Activated CD4-positive, alpha-beta T cell treated with anti-CD3 and anti-CD28 coated beads, Interleukin-10, Interleukin-2, amounts not matched to agents 100 ng/mL and 50 ng/mL, durations not matched to agents 16 hours and 8 hours (primary cell): ENCODE measurements around the gene NATD1.

ENCODE experiments used
- DNase-seq: peaks from one replicate; pipeline ENCODE4 v3.0.0-alpha.2; 2020

Gene NATD1, protein sequence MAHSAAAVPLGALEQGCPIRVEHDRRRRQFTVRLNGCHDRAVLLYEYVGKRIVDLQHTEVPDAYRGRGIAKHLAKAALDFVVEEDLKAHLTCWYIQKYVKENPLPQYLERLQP

DNA sequence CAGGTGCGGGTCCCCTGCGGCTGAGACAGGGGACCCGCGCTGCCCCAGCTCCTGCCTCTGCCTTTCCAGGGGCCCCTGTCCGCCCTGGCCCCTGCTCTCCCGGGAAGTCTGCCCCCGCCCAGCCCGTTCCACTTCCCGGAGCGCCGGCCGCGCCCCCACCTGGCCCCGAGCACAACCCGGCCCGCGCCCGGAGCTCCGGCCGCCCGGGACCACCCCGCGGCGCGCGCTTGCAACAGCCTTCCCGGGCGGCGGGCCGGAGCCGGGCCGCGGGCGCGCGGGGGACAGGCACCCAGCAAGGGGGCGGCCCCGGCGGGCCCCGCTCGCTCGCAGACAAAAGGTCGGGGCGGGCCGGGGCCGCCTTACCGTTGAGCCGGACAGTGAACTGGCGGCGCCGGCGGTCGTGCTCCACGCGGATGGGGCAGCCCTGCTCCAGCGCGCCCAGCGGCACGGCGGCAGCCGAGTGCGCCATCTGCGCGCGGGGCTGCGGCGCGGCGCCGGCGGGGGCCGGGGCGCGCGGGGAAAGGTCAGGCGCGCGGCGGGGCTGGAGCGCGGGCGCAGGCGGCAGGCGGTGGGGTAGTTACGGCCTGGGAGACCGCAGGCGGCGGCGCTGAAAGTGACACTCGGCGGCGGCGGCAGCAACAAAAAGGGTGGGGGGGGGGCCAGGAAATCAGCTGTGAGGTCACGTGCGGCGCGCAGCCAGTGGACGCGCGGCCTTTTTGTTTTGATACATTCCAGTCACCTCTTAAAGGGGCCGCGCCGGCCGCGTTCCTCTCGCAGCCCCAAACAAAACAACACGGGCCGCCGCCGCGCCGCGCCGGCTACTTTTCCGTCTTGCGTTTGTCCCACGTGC is at the start of gene NATD1:
TSS of gene NATD1 (minus strand) at position 615 of the 850 bp plus-strand sequence. CDS start at position 469, 146 bp downstream.
- DNase-seq: peak; percentile 78

DNA sequence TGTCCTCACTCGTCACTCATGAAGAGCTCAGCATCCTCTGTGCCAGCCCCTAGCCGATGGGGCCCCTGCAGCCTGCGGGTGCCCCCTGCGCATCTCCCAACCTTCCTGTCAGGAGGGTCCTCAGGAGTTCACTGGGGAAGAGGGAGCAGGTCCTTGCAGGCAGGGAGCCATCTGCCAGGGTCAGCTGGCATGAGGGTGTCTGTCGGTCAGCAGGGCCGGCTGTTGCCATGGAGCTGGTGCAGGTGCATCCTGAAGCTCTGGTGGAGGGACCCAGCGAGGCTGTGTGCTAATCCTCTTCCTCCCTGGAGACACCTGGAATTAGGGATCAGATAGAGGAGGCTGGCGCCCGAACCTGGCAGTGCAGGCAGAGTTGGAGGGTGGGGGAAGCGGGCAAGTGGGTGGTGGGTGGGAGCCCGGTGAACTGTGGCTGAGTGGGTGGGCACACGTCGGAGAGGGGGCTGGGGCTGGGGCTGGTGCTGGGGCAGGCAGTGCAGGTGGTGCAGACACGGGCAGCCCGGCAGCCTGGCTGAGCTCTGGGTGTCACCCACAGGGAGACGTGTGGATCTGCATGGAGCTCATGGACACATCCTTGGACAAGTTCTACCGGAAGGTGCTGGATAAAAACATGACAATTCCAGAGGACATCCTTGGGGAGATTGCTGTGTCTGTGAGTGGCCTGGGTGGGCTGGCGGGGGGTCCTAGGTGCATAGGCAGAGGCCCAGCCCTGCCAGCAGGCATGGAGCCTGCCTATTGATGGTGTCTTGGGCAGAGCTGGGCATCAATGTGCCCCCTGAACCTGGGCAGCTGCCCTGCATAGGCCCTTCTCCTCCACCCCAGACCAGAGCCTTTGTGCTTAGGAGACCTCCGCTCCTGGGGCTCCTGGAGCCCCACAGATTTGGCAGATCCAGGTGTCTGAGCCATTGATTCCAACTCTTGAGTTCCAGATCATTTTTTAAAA is 48.7 kb upstream of the NATD1 start:
- DNase-seq: no peak

DNA sequence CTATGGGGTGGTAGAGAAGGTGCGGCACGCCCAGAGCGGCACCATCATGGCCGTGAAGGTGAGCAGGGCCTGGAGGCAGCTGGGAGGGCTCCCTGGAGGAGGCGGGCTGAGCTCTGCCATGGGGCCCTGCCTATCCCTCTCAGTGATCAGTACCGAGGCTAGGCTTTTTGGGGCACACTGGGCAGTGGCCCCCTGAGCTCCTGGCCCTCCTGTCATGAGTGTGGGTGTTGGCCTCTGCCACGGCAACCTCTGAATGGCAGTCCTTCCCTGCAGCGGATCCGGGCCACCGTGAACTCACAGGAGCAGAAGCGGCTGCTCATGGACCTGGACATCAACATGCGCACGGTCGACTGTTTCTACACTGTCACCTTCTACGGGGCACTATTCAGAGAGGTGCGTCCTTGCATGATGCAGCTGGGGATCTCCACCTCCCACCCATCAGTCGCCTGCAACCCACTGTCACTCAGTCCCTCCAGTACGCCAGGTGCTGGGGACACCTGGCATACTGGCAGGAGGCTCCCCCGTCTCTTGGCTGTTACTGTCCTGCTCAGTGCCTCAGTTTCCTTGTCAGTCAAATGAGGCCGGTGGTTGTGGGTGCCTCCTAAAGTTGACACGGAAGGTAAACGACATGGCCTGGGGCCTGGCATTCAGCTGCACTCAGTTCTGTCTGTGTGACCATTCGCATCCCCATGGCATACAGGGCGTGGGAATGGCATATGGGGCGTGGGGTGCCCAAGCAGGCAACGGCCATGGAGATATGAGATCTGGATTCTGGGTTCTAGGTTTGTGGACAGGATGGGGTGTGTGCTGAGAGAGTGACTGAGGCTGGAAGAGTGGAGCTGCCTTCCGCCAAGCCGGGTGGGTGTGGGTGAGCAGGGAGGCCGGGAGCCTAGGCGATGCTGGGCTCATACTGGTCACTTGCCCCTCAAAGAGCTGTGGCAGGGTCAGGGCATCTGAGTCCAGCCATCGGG is 47.7 kb upstream of the NATD1 start:
- no peak for DNase-seq

DNA sequence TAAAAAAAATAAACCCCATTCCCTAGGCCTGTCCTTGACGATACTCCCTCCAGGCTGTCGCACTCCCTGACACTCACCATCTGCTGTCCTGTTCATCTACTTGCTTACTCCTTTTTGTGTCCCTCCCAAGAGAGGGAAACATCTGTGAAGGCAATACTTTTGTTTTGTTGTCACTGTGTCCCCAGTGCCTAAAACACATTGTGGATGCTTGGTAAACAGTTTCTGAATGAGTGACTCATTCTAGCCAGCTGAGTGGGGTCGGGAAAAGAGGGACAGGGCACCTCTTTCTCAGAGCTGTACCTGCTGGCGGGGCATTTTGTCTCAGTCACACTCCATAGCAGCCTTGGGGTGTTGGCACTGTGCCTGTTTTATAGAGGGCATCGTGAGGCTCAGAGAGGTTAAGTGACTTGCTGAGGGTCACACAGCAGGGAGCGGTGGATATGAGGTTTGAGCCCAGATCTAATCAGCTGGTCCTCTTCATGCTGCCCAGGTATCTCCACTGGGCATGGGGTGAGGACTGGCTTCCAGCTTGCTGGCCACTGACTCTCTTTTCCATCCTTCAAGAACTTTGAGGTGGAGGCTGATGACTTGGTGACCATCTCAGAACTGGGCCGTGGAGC is 46.9 kb upstream of the NATD1 start:
- DNase-seq: no peak

DNA sequence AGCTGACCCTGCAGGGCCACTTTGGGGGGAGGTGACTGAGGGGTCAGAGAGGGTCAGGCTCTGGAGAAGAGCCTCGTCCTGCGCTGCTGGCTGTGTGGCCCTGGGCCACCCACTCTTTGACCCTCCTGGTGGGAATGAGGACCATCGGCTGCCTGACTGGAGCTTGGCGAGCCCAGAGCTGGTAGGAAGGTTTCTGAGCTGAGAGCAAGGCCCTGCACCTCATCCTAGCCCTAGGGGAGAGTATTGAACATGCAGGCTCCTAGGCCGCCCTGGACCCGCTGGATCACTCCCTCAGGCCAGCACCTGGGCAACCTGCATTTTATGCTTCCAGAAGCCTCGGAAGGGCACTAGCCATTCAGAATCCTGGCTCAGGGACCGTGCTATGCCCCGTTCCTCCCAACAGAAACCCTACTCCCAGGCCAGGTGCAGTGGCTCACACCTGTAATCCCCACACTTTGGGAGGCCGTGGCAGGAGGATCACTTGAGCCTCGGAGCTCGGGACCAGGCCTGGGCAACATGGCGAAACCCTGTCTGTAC is 45.8 kb upstream of the NATD1 start:
- no peak for DNase-seq

DNA sequence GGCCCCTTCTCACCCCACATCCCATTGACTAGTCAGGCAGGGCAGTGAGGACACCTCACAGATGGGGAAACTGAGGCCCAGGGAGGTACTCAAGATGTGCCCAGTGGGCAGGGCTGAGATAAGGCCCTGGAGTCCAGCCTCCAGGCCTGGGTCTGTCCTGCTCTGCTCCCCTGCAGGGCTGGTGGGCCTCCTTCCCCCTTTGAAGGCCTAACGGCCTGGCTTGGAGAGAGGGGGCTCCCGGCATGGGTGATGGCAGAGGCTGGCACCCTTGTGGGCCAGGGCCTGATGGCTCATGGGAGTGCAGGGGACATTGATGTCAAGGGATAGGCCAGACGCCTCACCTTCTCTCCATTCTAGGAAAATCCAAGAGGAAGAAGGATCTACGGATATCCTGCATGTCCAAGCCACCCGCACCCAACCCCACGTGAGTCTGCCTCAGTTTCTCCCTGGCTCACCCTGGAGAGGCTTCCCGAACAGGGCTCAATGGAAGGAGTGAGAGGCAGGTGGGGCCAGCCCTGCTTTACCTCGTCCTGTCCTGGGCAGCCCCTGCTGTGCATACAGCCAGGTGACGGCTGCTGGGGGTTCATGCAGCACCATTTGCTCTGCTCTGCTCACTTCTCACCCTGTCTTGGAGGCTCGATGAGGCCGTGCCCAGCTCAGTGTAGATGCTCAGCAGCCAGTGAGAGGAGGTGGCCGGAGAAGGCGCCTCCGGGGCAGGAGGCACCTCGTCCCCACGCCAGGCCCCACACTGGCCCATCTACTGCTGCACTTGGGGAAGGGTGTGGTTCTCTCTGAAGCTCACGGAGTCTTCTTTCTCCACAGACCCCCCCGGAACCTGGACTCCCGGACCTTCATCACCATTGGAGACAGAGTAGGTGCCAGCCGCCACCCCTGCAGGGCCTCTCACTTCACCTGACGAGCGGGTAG is 45.1 kb upstream of the NATD1 start:
- DNase-seq: no peak

DNA sequence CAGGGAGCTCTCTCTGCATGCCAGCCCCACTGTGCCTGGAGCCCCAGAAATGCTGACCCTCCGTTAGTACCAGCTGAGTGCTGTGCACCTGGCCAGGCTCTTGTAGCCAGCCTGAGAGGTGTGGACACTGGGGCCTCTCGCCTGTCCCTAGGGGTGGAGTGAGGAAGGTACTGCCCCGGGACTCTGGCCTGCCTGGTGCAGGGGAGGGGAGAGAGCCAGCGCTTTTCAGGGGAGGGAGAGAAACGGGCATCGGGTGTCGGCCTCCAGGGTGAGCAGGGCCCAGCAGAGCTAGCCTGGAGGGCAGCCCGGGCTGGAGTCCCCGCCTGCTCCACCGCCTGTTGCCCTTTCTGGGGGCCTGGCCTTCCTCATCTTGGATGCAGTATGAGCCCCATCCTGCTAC is 44.4 kb upstream of the NATD1 start:
- no peak for DNase-seq

DNA sequence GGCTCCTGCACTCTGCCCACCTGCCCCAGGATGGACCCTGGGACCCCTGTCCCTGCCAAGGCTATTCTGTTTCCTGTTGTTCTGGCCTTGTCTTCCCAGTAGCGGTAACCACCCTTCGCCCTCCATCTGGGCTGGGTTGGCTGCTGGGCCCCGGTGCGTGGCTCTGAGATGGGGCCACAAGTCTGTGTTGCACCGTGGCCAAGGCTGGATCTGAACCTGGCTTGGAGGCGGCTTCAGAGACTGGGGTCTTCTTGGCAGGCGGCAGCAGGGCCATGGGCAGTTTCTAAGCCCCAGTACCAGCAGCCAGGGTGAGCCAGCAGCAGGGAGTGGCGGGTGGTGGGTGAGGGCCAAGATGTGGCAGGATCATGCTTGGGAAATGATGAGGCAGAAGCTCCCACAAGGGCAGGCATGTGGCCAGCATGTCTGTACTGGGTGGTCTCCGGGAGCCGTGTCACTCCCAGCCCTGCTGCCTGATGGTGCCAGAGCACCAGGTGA is 43.9 kb upstream of the NATD1 start:
- DNase-seq: no peak

DNA sequence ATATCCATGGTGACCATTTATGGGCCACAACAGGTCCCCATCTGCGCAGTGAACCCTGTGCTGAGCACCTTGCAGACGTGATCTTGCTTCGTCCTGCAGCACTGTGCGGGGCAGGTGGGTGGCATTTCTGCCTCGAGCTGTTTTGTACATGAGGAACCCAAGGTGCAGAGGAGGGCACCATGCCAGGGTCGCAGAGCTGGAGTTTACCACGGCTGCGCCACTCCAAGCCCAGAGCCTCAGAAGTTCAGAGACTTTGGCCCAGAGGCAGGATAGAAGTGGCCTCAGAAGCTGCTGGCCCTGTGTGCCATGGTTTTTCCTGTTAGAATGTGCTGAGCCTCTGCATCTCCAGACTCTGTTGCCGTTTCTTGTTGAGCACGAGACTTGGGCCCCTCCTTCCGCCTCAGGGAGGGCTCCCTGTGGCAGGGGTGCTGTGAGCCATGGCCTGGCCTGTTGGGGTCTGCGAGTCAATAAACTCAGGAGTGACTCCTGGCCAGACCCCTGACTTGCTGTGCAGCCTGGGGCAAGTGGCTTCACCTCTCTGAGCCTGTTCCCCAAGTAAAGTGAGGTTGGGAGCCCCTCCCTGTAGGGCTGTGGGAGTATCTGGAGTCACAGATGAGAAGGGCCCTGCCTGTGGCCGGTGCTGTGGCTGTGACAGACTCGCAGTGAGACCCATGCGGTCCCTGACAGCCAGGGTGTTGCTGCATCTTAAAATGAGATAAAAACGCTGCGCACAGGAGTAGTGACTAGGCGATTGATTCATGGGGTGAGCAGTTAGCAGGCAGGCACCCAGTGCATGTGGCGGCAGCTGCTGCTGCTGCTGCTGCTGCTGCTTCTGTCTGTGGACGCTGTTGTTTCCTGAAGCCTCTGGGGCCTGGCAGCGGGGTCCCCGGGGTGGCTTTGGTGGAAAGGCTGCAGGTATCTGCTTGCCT is 43.2 kb upstream of the NATD1 start:
- no peak for DNase-seq

DNA sequence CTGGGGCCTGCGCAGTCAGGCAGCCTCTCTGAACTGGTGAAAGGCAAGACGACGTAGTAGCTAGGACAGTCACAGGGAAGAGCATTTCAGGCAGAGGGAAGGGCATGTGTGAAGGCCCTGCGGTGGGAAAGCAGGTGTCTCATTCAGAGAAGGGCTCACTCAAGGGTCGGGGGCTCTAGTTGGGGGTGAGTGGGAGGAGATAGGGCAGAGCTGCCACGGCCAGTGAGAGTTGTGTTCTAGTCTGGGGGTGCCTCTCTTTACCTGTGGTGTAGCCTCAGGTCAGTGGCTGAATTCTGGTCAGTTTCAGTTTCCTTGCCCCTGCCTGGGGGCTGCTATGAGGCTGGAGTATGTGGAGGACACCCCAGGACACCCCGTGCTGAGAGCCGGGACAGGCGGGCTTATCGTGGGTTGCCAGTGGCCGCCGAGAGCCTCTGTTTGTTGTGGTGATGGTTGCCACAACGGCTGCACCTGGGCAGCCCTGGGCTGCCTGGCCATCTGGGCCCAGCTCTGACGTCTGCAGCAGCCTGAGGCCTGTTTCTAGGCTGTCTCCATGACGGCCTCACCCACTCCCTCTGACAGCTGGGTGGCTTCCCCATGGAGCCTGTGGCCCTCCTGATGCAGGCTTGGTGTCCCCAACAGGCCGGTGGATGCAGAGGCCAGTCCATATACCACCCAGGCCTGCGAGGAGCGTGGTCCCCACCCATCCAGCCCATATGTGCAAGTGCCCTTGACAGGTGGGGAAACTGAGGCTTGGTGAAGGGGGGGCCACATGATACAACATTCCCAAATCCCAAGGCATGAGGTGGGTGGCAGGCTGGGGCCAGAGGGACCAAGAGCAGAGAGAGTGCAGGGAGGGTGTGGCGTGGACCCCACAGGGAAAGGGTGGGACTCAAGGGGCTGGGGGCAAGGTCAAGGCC is 42.1 kb upstream of the NATD1 start:
- DNase-seq: no peak

DNA sequence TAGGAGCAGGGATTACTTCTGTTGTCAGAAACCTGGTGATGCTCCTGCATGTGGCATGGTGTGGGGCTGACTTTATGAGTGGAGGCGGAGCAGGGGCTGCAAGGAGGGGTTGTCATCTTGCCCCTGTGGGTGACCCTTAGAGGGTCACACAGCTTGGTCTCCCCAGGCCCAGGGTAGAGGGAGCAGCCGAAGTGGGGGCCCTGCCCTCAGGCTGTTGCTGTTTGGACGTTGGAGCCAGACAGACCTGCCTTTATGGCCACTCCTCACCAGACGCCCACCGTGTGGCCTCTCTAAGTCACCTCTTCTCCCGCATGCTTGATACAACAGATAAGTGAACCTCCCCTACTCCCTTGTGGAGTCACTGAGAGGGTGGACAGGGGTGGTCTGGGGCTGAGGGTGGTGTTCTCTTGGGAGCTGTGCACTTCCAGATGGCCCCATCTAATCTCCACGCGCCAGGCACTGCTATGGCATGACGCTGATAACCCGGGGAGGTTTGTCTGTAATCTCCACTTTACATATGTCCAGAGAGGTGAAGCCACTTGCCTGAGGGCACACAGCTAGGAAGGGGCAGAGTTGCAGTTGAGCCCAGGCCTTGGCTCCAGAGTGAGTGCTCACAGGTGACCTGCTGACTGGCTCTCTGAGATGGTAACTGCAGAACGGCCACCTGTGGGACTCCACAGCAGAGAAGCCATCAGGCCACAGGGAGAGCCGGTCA is 41.3 kb upstream of the NATD1 start:
- DNase-seq: no peak

DNA sequence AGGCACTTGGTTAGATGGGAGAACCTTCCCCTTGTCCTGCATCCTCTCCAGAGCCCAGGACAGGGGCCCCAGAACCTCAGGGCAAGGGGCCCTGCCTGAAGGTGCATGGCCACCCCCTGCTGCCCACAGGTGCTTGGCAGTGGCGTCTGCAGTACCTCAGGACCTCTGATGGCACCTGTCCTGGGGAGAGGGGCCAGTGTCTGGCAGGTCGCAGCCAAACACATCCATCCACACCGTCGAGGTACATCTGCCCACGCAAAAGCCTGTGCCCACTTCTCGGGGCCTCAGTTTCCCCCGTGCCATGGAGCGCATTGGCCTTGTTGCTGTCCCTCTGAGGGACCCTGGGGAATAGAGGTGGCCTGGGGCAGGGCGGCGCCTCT is 40.6 kb upstream of the NATD1 start:
- no peak for DNase-seq

DNA sequence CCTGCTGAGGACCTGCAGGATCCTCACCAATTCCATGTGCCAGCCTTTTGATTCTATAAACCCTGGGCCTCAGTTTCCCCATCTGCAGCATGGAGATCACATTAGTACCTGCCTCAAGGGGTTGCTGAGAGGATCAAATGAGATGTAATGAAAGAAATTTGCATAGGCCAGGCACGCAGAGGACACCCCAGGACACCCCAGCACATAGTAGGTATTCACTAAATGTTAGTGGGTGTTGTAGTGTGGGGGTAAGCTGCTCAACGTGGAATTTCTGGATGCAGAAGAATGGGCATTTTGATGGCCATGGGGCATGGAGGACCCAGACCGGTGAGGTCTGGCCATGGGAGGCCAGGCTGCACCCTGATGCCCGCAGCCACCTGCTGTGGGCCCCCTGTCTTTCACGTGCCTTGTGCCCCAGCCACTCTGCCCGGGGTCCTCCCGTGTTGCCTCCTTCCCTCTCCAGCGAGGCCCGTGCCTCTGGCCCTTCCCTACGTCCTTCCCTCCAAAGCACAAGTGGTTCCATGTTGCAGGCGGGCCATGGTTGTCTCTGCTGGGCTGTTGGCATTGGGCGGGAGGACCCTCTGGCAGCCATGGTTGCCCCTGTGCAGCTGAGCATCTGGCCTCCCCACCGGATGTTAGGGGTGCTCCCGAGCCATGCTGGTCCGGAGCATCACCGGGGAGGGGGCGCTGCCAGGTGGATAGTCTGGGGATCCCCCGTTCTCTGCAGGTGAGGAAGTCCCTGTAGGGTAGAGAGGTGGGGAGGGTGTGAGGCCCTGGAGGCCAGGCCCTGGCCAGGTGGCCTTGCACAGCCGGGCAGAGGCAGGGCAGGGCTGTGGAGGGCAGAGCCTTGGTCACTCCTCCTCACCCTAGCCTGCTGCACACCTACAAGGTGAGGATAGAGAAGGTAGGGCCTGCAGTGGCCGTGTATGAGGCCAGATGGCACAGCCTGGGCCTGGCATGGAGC is 39.9 kb upstream of the NATD1 start:
- no peak for DNase-seq

DNA sequence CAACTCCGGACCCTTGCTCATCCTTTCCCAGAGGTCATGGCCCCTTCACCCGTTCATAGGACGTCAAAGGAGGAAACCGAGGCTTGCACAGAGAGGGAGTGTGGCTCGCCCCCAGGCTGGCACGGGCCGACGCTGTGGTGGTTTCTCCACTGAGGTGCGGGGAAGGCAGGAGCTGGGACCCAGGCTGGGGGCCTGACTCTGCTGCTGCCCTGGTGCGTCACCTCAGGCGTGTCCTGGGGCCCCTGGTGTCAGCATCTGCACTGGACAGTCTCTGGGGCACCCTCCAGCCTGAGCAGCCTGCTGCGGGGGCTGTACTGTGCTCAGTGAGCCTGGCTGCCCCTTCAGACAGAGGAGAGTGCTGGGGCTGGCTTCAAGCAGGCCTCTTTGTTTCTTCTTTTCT is 38.7 kb upstream of the NATD1 start:
- DNase-seq: no peak

DNA sequence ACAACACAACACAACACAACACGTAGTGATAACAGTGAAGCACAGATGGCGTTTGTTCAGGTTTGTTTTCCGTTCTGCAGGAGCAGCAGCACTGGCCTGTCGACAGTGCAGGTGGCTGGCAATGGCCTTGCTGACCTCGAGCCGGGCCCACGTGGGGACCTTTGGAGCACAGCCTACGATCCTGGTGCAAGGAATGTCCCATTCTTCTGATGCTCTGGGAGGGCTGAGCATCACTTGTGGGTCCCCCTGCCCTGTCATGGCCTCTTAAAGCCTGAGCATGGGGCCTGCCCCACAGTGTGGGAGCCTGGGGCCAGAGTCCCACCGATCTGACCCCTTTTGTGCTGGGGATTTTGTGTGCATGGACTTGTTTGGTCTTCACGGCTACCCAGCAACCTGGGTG is 38.1 kb upstream of the NATD1 start:
- no peak for DNase-seq
